Spleen (tissue), 11 donors: ENCODE results near the gene KXD1. TPM values are rescaled to one million over a fixed set of nuclear protein-coding genes. Genes with fewer than 3 reads are reported as not detected.
A peak's percentile ranks its signal among the peaks of the same experiment; 100 is the strongest.

Source experiments
- DNase-seq: peaks from one replicate; pipeline ENCODE4 v3.0.0-alpha.2; 2020
- H3K27ac ChIP-seq, 8 donors: fragments of 200-600 bp; sonication (generic) in 7 of 8; 1 replicate in 4 of 8; 2 replicates in 4 of 8; pipeline versions ENCODE4 v1.5.0 to v1.8.0; 2016 to 2021; ENCODE audit warnings: inconsistent platforms in 4 of 8, mild to moderate bottlenecking in 4 of 8, moderate library complexity in 1 of 8
- H3K27me3 ChIP-seq, 7 donors: fragments of 200-600 bp; sonication (generic) in 6 of 7; replicated peaks in 1 of 7; 1 replicate in 4 of 7; 2 replicates in 3 of 7; pipeline versions ENCODE4 v1.5.0 to v1.8.0; 2016 to 2021; ENCODE audit warnings: inconsistent platforms in 3 of 7, mild to moderate bottlenecking in 1 of 7
- H3K36me3 ChIP-seq, 6 donors: fragments of 200-600 bp; sonication (generic) in 5 of 6; 1 replicate in 4 of 6; 2 replicates in 2 of 6; pipeline versions ENCODE4 v1.5.0 to v1.8.0; 2016 to 2021; ENCODE audit warnings: inconsistent platforms in 2 of 6
- H3K4me1 ChIP-seq, 6 donors: fragments of 200-600 bp; sonication (generic) in 5 of 6; 1 replicate in 3 of 6; 2 replicates in 3 of 6; pipeline versions ENCODE4 v1.5.0 to v1.8.0; 2016 to 2021; ENCODE audit warnings: inconsistent platforms in 3 of 6
- H3K4me3 ChIP-seq, 8 donors: fragments of 200-600 bp; sonication (generic) in 7 of 8; 1 replicate in 4 of 8; 2 replicates in 4 of 8; pipeline versions ENCODE4 v1.5.0 to v1.8.0; 2016 to 2021; ENCODE audit warnings: inconsistent platforms in 4 of 8, mild to moderate bottlenecking in 4 of 8, moderate library complexity in 2 of 8
- H3K9me3 ChIP-seq, 8 donors: fragments of 200-600 bp; sonication (generic) in 7 of 8; 1 replicate in 4 of 8; 2 replicates in 4 of 8; pipeline versions ENCODE4 v1.5.0 to v1.8.0; 2016 to 2021; ENCODE audit warnings: inconsistent platforms in 4 of 8
- CTCF ChIP-seq, 11 experiments: fragments of 200-600 bp in 7 of 11; fragments of 450-650 bp in 4 of 11; sonication (generic) in 4 of 11; IDR thresholded peaks in 8 of 11; conservative IDR thresholded peaks in 3 of 11; 1 replicate in 7 of 11; 2 replicates in 4 of 11; pipeline versions ENCODE4 v1.4.0 to v1.8.0; 2016 to 2021; ENCODE audit warnings: antibody characterized with exemption in 11 of 11, inconsistent platforms in 4 of 11, mild to moderate bottlenecking in 1 of 11
- POLR2A ChIP-seq, 3 donors: fragments of 450-650 bp; IDR thresholded peaks; one replicate each; pipeline ENCODE4 v1.5.1; 2017; ENCODE audit warnings: antibody characterized with exemption in 3 of 3, mild to moderate bottlenecking in 1 of 3
- POLR2AphosphoS5 ChIP-seq, 3 donors: sonication (generic); formaldehyde crosslinking; IDR thresholded peaks; one replicate each; pipeline ENCODE4 v1.5.1; 2017; ENCODE audit warnings: antibody characterized with exemption in 3 of 3
- WGBS, 5 donors: extraction: QIAGEN DNeasy Blood & Tissue Kit in 3 of 5; methylation state at CpG; one replicate each; pipeline versions ENCODE4 v1.1.5 to v1.1.7; 2013 to 2018; 5-methylcytosine and 5-hydroxymethylcytosine counted together
- intact Hi-C: fragments of 100-400 bp; cut with DNase I; formaldehyde crosslinking; loops from one replicate; pipeline ENCODE4 v1.15.0; 2023; ENCODE audit warnings: low total_unique reads
- polyA plus RNA-seq, 3 donors: library from polyadenylated mRNA; stranded (reverse); fragments of 200-250 nt; gene quantifications; one replicate each; pipeline ENCODE4 v1.2.1, GENCODE V29; 2013
- total RNA-seq, 7 donors: library from RNA; depleted of rRNA in 3 of 7; stranded (reverse); fragments of >200 nt in 3 of 7; fragmentation: NEBNext Ultra II Directional in 4 of 7; extraction: Animal tissue kit (Norgen Biotek cat#: 25700) in 4 of 7; gene quantifications; one replicate each; pipeline versions ENCODE4 v1.1.0 to v1.2.1, GENCODE V29; 2016 to 2021
- donor health status: healthy with polysubstance abuse.
- donor health status: DM: no; HTN: no; CAD: no; lungs with moderate emphysema.
- donor health status: DM: no; HTN: no; CAD: no.
- donor health status: Bipolar disorder and iron deficiency.
- donor health status: healthy.
- donor health status: DM: no; HTN: no; CAD: no.
- donor health status: DM: yes; HTN: yes; CAD: no.

KXD1 gene
- total and polyA plus RNA-seq, 10 donors = 63.9 to 90.9 (median 74.8) TPM

- no peak for DNase-seq
- Histone ChIP-seq H3K9me3 (no peaks in the 10 kb centered on the region), H3K27me3 (no peaks in the 10 kb centered on the region), H3K27ac (peak overlapping the region in 4 of 8 donors; percentile 92 to 96 (median 94)), H3K4me1 (peaks cover 11 to 57% (median 24%) of the 10 kb centered on the region in 6 donors), H3K4me3 (peak overlapping the region in 1 of 8 donors; percentile 84), H3K36me3 (peaks cover 0 to 53% (median 44%) of the 10 kb centered on the region in 6 donors)
- WGBS, 5 donors = 87 to 93% (median 89%) methylated on average over 20 to 21 of the region's 21 CpGs
- TF ChIP-seq POLR2A (IDR thresholded peaks at IDR 0.05) (no peak), POLR2AphosphoS5 (IDR thresholded peaks at IDR 0.05) (peak in 1 of 3 donors; percentile 5)
- intact Hi-C loops = no loop called here
Measured at GRCh38 chr19:18541258-18541991, 16.2 kb upstream of the KXD1 start.

- Histone ChIP-seq H3K27ac (peak overlapping the region in 7 of 8 donors; percentile 36 to 96 (median 92)), H3K4me1 (peaks cover 11 to 57% (median 24%) of the 10 kb centered on the region in 6 donors), H3K36me3 (peaks cover 0 to 45% (median 36%) of the 10 kb centered on the region in 6 donors), H3K4me3 (peak overlapping the region; percentile 38 to 84 (median 56)), H3K9me3 (no peaks in the 10 kb centered on the region), H3K27me3 (no peaks in the 10 kb centered on the region)
- intact Hi-C loops = no loop called here
- no peak for TF ChIP-seq POLR2A (IDR thresholded peaks at IDR 0.05)
- TF ChIP-seq CTCF (IDR thresholded peaks at IDR 0.05 in 8 of 11, conservative IDR thresholded peaks at IDR 0.05 in 3 of 11) = no peak
- no peak for TF ChIP-seq POLR2AphosphoS5 (IDR thresholded peaks at IDR 0.05)
- no peak for DNase-seq
- WGBS, 5 donors = 19 to 29% (median 21%) methylated on average over 11 of the region's 11 CpGs
Measured at GRCh38 chr19:18541992-18542940, 15.4 kb upstream of the KXD1 start.

- no peaks in the 10 kb centered on the region for H3K27me3 ChIP-seq
- intact Hi-C loops = no loop called here
- 0 to 1% (median 0%) methylated on average over 7 to 86 of the region's 86 CpGs for whole genome bisulfite sequencing, 5 donors
Measured at GRCh38 chr19:18542941-18543813, 14.5 kb upstream of the KXD1 start, which contains the start of gene FKBP8. TSS of gene FKBP8 (minus strand) at chr19:18543573. CDS start at chr19:18541970, 1,603 bp downstream.

GRCh38 chr19:18543814-18544475 is 13.7 kb upstream of the KXD1 start:
- DNase-seq = peak; percentile 89
- Histone ChIP-seq H3K36me3 (peaks cover 0 to 29% (median 20%) of the 10 kb centered on the region in 6 donors), H3K27me3 (no peaks in the 10 kb centered on the region), H3K9me3 (no peaks in the 10 kb centered on the region), H3K27ac (peak overlapping the region; percentile 88 to 96 (median 92)), H3K4me3 (peak overlapping the region; percentile 38 to 84 (median 56)), H3K4me1 (peaks cover 11 to 52% (median 24%) of the 10 kb centered on the region in 6 donors)
- intact Hi-C loops = no loop called here
- peak in 1 of 3 donors; percentile 40 for TF ChIP-seq POLR2A (IDR thresholded peaks at IDR 0.05)
- TF ChIP-seq CTCF (IDR thresholded peaks at IDR 0.05 in 8 of 11, conservative IDR thresholded peaks at IDR 0.05 in 3 of 11) = peak in 6 of 11 experiments; percentile 16 to 28 (median 21)
- TF ChIP-seq POLR2AphosphoS5 (IDR thresholded peaks at IDR 0.05) = peak in 2 of 3 donors; percentile 73 to 81
- WGBS, 5 donors = 2 to 5% (median 5%) methylated on average over 8 to 12 of the region's 12 CpGs

More at GRCh38 chr19:18542941-18543813, 14.5 kb upstream of the KXD1 start, which contains the start of gene FKBP8:
- Histone ChIP-seq H3K4me1 (peaks cover 11 to 54% (median 24%) of the 10 kb centered on the region in 6 donors), H3K36me3 (peaks cover 0 to 36% (median 27%) of the 10 kb centered on the region in 6 donors), H3K9me3 (no peaks in the 10 kb centered on the region), H3K4me3 (peak within 1 kb of the TSS; percentile 38 to 84 (median 56)), H3K27ac (peak within 1 kb of the TSS; percentile 88 to 96 (median 92))
- DNase-seq = peak; percentile 97
- TF ChIP-seq POLR2AphosphoS5 (IDR thresholded peaks at IDR 0.05) = peak; percentile 37 to 81 (median 45)
- TF ChIP-seq POLR2A (IDR thresholded peaks at IDR 0.05) = no peak
